ENCODE results near the gene KRTAP13-4.

- TF ChIP-seq POLR2A (IDR thresholded peaks at IDR 0.05; ENCODE audit: low read length) (no peak), CTCF (IDR thresholded peaks at IDR 0.05) (no peak), ELK1 (IDR thresholded peaks at IDR 0.05; ENCODE audit: low read depth, low read length) (no peak), RAD21 (conservative IDR thresholded peaks at IDR 0.05 in 1 of 2, IDR thresholded peaks at IDR 0.05 in 1 of 2) (no peak), MAX (IDR thresholded peaks at IDR 0.05) (no peak), E2F6 (IDR thresholded peaks at IDR 0.05; ENCODE audit: borderline replicate concordance, low read depth) (no peak)
These were observed 18.5 kb downstream of the KRTAP13-4 start for GRCh38 chr21:30448514-30448913.
